CD4-positive, alpha-beta T cell (primary cell): ENCODE results near the gene PLD2. TPM values are rescaled to one million over a fixed set of nuclear protein-coding genes. Genes with fewer than 3 reads are reported as not detected.

ENCODE experiments used
- ATAC-seq: fragments of 200-7000 bp; cut with Tn5 transposase; one replicate; pipeline ENCODE4 v1.10.0; 2022; ENCODE audit warnings: mild to moderate bottlenecking; ENCODE audit not compliant: poor library complexity
- CTCF ChIA-PET: fragments of 350-600 bp; sonication (Branson Sonifier 250); formaldehyde crosslinking; loops from one replicate; lab custom pipeline; 2021; ENCODE audit warnings: antibody characterized with exemption, inconsistent platforms; lab: Charles Lee
- POLR2A ChIA-PET: fragments of 350-600 bp; sonication (Branson Sonifier 250); formaldehyde crosslinking; loops from one replicate; lab custom pipeline; 2021; ENCODE audit warnings: antibody characterized with exemption, inconsistent platforms; lab: Charles Lee
- DNase-seq, 14 experiments: peaks; one replicate each; pipeline ENCODE4 v3.0.0-alpha.2; 2013 to 2020; ENCODE audit warnings: mixed read lengths in 2 of 14
- H3K27ac ChIP-seq, 2 donors: one replicate each; pipeline versions ENCODE4 v1.5.1 to v1.7.0; 2013; ENCODE audit warnings: low read length in 2 of 2, low read depth in 1 of 2, mild to moderate bottlenecking in 1 of 2
- H3K27me3 ChIP-seq, 2 experiments: 1 replicate in 1 of 2; 2 replicates in 1 of 2; pipeline versions ENCODE4 v1.6.1 to v1.7.0; 2013; ENCODE audit warnings: low read length in 2 of 2, control low read depth in 1 of 2, mild to moderate bottlenecking in 1 of 2, moderate library complexity in 1 of 2; ENCODE audit not compliant: insufficient read depth in 2 of 2, control insufficient read depth in 1 of 2
- H3K36me3 ChIP-seq: one replicate; pipeline ENCODE4 v1.6.1; 2013; ENCODE audit warnings: low read length, control low read depth; ENCODE audit not compliant: insufficient read depth
- H3K4me1 ChIP-seq: one replicate; pipeline ENCODE4 v1.6.1; 2013; ENCODE audit warnings: low read length, control low read depth; ENCODE audit not compliant: insufficient read depth
- H3K4me3 ChIP-seq: one replicate; pipeline ENCODE4 v1.5.1; 2013; ENCODE audit warnings: mild to moderate bottlenecking, low read length, moderate library complexity
- H3K9me3 ChIP-seq, 2 experiments: 1 replicate in 1 of 2; 2 replicates in 1 of 2; pipeline versions ENCODE4 v1.6.1 to v1.7.0; 2013; ENCODE audit warnings: low read length in 2 of 2, mild to moderate bottlenecking in 2 of 2, control low read depth in 1 of 2, moderate library complexity in 1 of 2; ENCODE audit not compliant: control insufficient read depth in 1 of 2, insufficient read depth in 1 of 2
- H3K27ac Mint-ChIP-seq: one replicate; pipeline ENCODE4 v1.8.0; 2020; ENCODE audit warnings: mixed read lengths
- H3K27me3 Mint-ChIP-seq: one replicate; pipeline ENCODE4 v1.8.0; 2021; ENCODE audit warnings: mixed read lengths
- H3K36me3 Mint-ChIP-seq: one replicate; pipeline ENCODE4 v1.8.0; 2021; ENCODE audit warnings: low read depth, mixed read lengths
- H3K4me1 Mint-ChIP-seq: one replicate; pipeline ENCODE4 v1.8.0; 2021; ENCODE audit warnings: low read depth, mixed read lengths
- H3K4me3 Mint-ChIP-seq: one replicate; pipeline ENCODE4 v1.8.0; 2020; ENCODE audit warnings: mild to moderate bottlenecking, mixed read lengths
- H3K9me3 Mint-ChIP-seq: one replicate; pipeline ENCODE4 v1.8.0; 2020; ENCODE audit warnings: mixed read lengths
- intact Hi-C, 2 experiments: fragments of 100-400 bp; cut with DNase I in 1 of 2; cut with micrococcal nuclease in 1 of 2; formaldehyde crosslinking; loops; one replicate each; pipeline versions ENCODE4 v1.15.1 to v1.9.0; 2023 to 2025; cut with DNase I, micrococcal nuclease
- total RNA-seq, 174 experiments: library from RNA in 2 of 174; stranded (reverse) in 2 of 174; gene quantifications; one replicate each; pipeline ENCODE4 v1.2.3 and lab custom pipeline; 2021 to 2026
- TF ChIP-seq, protein P1 (sequence below): fragments of 200-600 bp; IDR thresholded peaks from one replicate; pipeline ENCODE4 v1.8.0; 2022; ENCODE audit warnings: antibody characterized with exemption, mild to moderate bottlenecking

Gene PLD2
- total RNA-seq, 2 experiments from 2014 or later = 10.2 to 10.7 TPM

DNA sequence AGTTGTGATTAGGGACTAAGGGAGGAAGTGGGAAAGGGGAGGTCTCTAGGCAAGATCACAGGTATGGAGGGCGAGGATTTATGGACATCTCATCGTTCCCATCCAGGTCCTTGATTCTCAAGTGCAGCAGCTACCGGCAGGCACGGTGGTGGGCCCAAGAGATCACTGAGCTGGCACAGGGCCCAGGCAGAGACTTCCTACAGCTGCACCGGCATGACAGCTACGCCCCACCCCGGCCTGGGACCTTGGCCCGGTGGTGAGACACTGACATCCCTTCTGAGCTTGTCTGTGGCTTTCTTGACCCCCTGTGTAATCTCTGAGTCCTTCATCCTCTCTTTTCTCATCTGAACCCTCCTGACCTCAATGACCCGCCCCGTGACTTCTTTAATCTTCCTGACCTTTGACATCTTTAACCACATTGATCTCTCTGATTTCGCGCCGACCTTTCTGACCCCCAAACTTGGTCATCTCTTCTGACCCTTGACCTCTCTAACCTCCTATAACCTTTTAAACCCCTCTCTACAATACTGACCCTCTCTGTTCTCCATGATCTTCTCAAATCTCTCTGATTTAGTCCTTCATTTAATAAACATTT lies 3.8 kb downstream of the PLD2 start:
- no peaks in the 10 kb centered on the region for H3K27me3 Mint-ChIP-seq
- peaks cover 4% of the 10 kb centered on the region for H3K36me3 ChIP-seq

DNA sequence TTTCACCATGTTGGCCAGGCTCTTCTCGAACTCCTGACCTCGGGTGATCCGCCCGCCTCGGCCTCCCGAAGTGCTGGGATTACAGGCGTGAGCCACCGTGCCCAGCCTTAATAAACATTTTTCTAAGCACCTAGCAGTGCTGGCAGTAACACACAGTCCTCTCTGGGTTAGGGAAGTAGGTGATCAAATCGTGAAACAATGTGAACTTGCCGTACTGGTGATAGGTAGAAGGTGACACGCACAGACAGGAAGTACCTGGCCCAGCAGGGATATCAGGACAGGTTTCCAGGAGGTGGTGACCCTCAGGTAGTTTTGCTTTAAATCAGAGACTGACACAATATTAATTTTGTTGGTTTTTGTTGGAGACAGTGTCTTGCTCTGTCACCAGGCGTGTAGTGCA lies 4.5 kb downstream of the PLD2 start:
- Histone ChIP-seq H3K36me3 (peaks cover 7% of the 10 kb centered on the region), H3K27ac (no peak overlapping the region), H3K9me3 (no peaks in the 10 kb centered on the region), H3K4me1 (peaks cover 10% of the 10 kb centered on the region), H3K4me3 (no peak overlapping the region), H3K27me3 (no peaks in the 10 kb centered on the region)
- ChIA-PET POLR2A (no interaction called here), CTCF (interaction anchor here (1.0 kb wide), 1 partner anchor 22 kb away, joined by 3 read pairs; no protein-coding TSS in a partner anchor)
- H3K4me3 Mint-ChIP-seq = no peak overlapping the region
- ATAC-seq (no peak), DNase-seq (no peak)
- H3K9me3 Mint-ChIP-seq = no peaks in the 10 kb centered on the region
- TF ChIP-seq, protein P1, sequence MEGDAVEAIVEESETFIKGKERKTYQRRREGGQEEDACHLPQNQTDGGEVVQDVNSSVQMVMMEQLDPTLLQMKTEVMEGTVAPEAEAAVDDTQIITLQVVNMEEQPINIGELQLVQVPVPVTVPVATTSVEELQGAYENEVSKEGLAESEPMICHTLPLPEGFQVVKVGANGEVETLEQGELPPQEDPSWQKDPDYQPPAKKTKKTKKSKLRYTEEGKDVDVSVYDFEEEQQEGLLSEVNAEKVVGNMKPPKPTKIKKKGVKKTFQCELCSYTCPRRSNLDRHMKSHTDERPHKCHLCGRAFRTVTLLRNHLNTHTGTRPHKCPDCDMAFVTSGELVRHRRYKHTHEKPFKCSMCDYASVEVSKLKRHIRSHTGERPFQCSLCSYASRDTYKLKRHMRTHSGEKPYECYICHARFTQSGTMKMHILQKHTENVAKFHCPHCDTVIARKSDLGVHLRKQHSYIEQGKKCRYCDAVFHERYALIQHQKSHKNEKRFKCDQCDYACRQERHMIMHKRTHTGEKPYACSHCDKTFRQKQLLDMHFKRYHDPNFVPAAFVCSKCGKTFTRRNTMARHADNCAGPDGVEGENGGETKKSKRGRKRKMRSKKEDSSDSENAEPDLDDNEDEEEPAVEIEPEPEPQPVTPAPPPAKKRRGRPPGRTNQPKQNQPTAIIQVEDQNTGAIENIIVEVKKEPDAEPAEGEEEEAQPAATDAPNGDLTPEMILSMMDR = no peak
- peaks cover 15% of the 10 kb centered on the region for H3K4me1 Mint-ChIP-seq
- H3K36me3 Mint-ChIP-seq = peaks cover 8% of the 10 kb centered on the region
- intact Hi-C loops = no loop called here
- H3K27ac Mint-ChIP-seq = no peak overlapping the region
- H3K27me3 Mint-ChIP-seq = no peaks in the 10 kb centered on the region

More for the DNA sequence above, 3.8 kb downstream of the PLD2 start:
- H3K27ac ChIP-seq = no peak overlapping the region
- Mint-ChIP-seq H3K9me3 (no peaks in the 10 kb centered on the region), H3K4me1 (peaks cover 21% of the 10 kb centered on the region), H3K36me3 (peaks cover 8% of the 10 kb centered on the region), H3K4me3 (peak overlapping the region; percentile 66), H3K27ac (no peak overlapping the region)
- H3K9me3 ChIP-seq = no peaks in the 10 kb centered on the region
- CTCF ChIA-PET = interaction anchor here (1.0 kb wide), 1 partner anchor 21 kb away, joined by 3 read pairs; no protein-coding TSS in a partner anchor
- H3K27me3 ChIP-seq = no peaks in the 10 kb centered on the region
- H3K4me3 ChIP-seq = no peak overlapping the region
- ATAC-seq (no peak), DNase-seq (no peak)
- peaks cover 12% of the 10 kb centered on the region for H3K4me1 ChIP-seq
- intact Hi-C loops = no loop called here
- TF ChIP-seq, protein P1 = no peak
- POLR2A ChIA-PET = no interaction called here

DNA sequence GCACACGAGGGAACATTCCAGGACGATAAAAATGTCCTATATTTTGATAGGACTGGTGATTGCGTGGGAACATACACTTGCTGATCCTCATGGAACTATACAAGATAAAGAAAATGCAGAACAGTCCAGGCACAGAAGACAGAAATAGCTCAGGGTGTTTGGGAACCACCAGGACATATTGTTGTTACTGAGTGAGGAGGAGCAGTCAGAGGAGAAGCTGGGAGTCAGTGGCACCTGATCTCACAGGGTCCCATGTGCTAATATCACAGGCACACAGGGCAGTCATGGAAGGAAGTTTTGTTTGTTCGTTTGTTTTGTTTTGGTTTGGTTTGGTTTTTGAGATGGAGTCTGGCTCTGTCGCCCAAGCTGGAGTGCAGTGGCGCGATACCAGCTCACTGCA lies 5.7 kb downstream of the PLD2 start:
- Histone ChIP-seq H3K27me3 (no peaks in the 10 kb centered on the region), H3K27ac (no peak overlapping the region), H3K9me3 (no peaks in the 10 kb centered on the region), H3K4me1 (peaks cover 6% of the 10 kb centered on the region), H3K4me3 (no peak overlapping the region), H3K36me3 (peaks cover 9% of the 10 kb centered on the region)
- ChIA-PET POLR2A (no interaction called here), CTCF (interaction anchor here (0.9 kb wide), 1 partner anchor 70 kb away, joined by 3 read pairs; no protein-coding TSS in a partner anchor)
- Mint-ChIP-seq H3K27me3 (no peaks in the 10 kb centered on the region), H3K4me3 (no peak overlapping the region), H3K4me1 (peaks cover 11% of the 10 kb centered on the region), H3K27ac (no peak overlapping the region), H3K9me3 (no peaks in the 10 kb centered on the region), H3K36me3 (peaks cover 8% of the 10 kb centered on the region)
- DNase-seq (no peak), ATAC-seq (no peak)
- intact Hi-C loops = no loop called here
- TF ChIP-seq, protein P1 = no peak
